H9 (cell line): ENCODE results near the gene ACADS. TPM values are rescaled to one million over a fixed set of nuclear protein-coding genes. Genes with fewer than 3 reads are reported as not detected.

Experiments
- DNase-seq: peaks from one replicate; pipeline ENCODE4 v3.0.0-alpha.2; 2017
- H2AFZ ChIP-seq: one replicate; pipeline ENCODE4 v1.6.1; 2013; ENCODE audit warnings: mild to moderate bottlenecking, low read length, control low read depth, moderate library complexity
- H2AK5ac ChIP-seq: 2 replicates; pipeline ENCODE4 v1.6.1; 2013; ENCODE audit warnings: low read length, control low read depth, mixed read lengths; ENCODE audit not compliant: insufficient read length
- H2BK120ac ChIP-seq: one replicate; pipeline ENCODE4 v1.6.1; 2013; ENCODE audit warnings: low read depth, mild to moderate bottlenecking, low read length, control low read depth, inconsistent platforms; ENCODE audit not compliant: poor library complexity, severe bottlenecking
- H2BK12ac ChIP-seq: 2 replicates; pipeline ENCODE4 v1.6.1; 2013; ENCODE audit warnings: low read length, control low read depth, mixed read lengths, low read depth; ENCODE audit not compliant: insufficient read length
- H2BK15ac ChIP-seq: 2 replicates; pipeline ENCODE4 v1.6.1; 2013; ENCODE audit warnings: low read depth, low read length, control low read depth
- H2BK20ac ChIP-seq: one replicate; pipeline ENCODE4 v1.6.1; 2013; ENCODE audit warnings: low read depth, mild to moderate bottlenecking, low read length, control low read depth, inconsistent platforms; ENCODE audit not compliant: poor library complexity, severe bottlenecking
- H2BK5ac ChIP-seq: 2 replicates; pipeline ENCODE4 v1.6.1; 2013; ENCODE audit warnings: low read length, control low read depth, mixed read lengths; ENCODE audit not compliant: insufficient read length
- H3K14ac ChIP-seq: 2 replicates; pipeline ENCODE4 v1.6.1; 2013; ENCODE audit warnings: low read length, control low read depth; ENCODE audit not compliant: insufficient read depth
- H3K18ac ChIP-seq: 2 replicates; pipeline ENCODE4 v1.6.1; 2013; ENCODE audit warnings: low read depth, mild to moderate bottlenecking, mixed read lengths, low read length, control low read depth; ENCODE audit not compliant: insufficient read length
- H3K23ac ChIP-seq: 2 replicates; pipeline ENCODE4 v1.6.1; 2013; ENCODE audit warnings: low read length, control low read depth, mixed read lengths, low read depth; ENCODE audit not compliant: insufficient read length
- H3K23me2 ChIP-seq: 2 replicates; pipeline ENCODE4 v1.6.1; 2013; ENCODE audit warnings: low read depth, mild to moderate bottlenecking, mixed read lengths, low read length, control low read depth; ENCODE audit not compliant: insufficient read length, poor library complexity, severe bottlenecking
- H3K27ac ChIP-seq: 2 replicates; pipeline ENCODE4 v1.5.1; 2013; ENCODE audit warnings: low read length, control low read depth, mixed read lengths, low read depth; ENCODE audit not compliant: insufficient read length
- H3K27me3 ChIP-seq: 2 replicates; pipeline ENCODE4 v1.6.1; 2013; ENCODE audit warnings: low read length, control low read depth, inconsistent platforms; ENCODE audit not compliant: insufficient read depth
- H3K4ac ChIP-seq: 2 replicates; pipeline ENCODE4 v1.6.1; 2013; ENCODE audit warnings: low read depth, mild to moderate bottlenecking, control low read depth, inconsistent platforms, low read length, moderate library complexity
- H3K4me1 ChIP-seq: 2 replicates; pipeline ENCODE4 v1.6.1; 2013; ENCODE audit warnings: low read length, control low read depth, inconsistent platforms; ENCODE audit not compliant: insufficient read depth
- H3K4me2 ChIP-seq: 2 replicates; pipeline ENCODE4 v1.6.1; 2013; ENCODE audit warnings: low read length, control low read depth, mixed read lengths; ENCODE audit not compliant: insufficient read length, insufficient read depth
- H3K56ac ChIP-seq: 2 replicates; pipeline ENCODE4 v1.6.1; 2013; ENCODE audit warnings: low read depth, mild to moderate bottlenecking, mixed read lengths, low read length, control low read depth; ENCODE audit not compliant: insufficient read length
- H3K79me1 ChIP-seq: 2 replicates; pipeline ENCODE4 v1.6.1; 2013; ENCODE audit warnings: low read depth, mild to moderate bottlenecking, moderate library complexity, low read length, control low read depth, inconsistent platforms; ENCODE audit not compliant: insufficient read depth, poor library complexity, severe bottlenecking
- H3K79me2 ChIP-seq: 2 replicates; pipeline ENCODE4 v1.6.1; 2013; ENCODE audit warnings: low read length, control low read depth, inconsistent platforms; ENCODE audit not compliant: insufficient read depth
- H3K9ac ChIP-seq: 2 replicates; pipeline ENCODE4 v1.6.1; 2013; ENCODE audit warnings: low read length, control low read depth, mixed read lengths; ENCODE audit not compliant: insufficient read length; ENCODE audit errors: extremely low read depth
- H3K9me3 ChIP-seq: one replicate; pipeline ENCODE4 v1.6.1; 2013; ENCODE audit warnings: low read depth, low read length, inconsistent platforms; ENCODE audit not compliant: control insufficient read depth
- H3T11ph ChIP-seq: one replicate; pipeline ENCODE4 v1.6.1; 2013; ENCODE audit warnings: mild to moderate bottlenecking, low read length, control low read depth, inconsistent platforms
- H4K20me1 ChIP-seq: one replicate; pipeline ENCODE4 v1.6.1; 2013; ENCODE audit not compliant: control insufficient read depth, insufficient read length, insufficient read depth
- H4K5ac ChIP-seq: 2 replicates; pipeline ENCODE4 v1.6.1; 2013; ENCODE audit warnings: low read depth, mild to moderate bottlenecking, mixed read lengths, low read length, control low read depth; ENCODE audit not compliant: insufficient read length
- H4K8ac ChIP-seq: replicated peaks from 2 replicates; pipeline ENCODE4 v1.6.1; 2013; ENCODE audit warnings: low read length, control low read depth, mixed read lengths, low read depth; ENCODE audit not compliant: insufficient read length
- H4K91ac ChIP-seq: 2 replicates; pipeline ENCODE4 v1.6.1; 2013; ENCODE audit warnings: low read depth, mild to moderate bottlenecking, moderate library complexity, mixed read lengths, low read length, control low read depth; ENCODE audit not compliant: insufficient read length
- H3K27ac Mint-ChIP-seq, 3 experiments: 2 replicates in 2 of 3; 3 replicates in 1 of 3; pipeline ENCODE4 v1.8.0; 2020 to 2021; ENCODE audit warnings: mixed read lengths in 3 of 3, mild to moderate bottlenecking in 1 of 3, moderate library complexity in 1 of 3
- H3K27me3 Mint-ChIP-seq: 2 replicates; pipeline ENCODE4 v1.8.0; 2021; ENCODE audit warnings: low read depth, mild to moderate bottlenecking, moderate library complexity, mixed read lengths
- H3K36me3 Mint-ChIP-seq, 3 experiments: 2 replicates in 2 of 3; 3 replicates in 1 of 3; pipeline ENCODE4 v1.8.0; 2020 to 2021; ENCODE audit warnings: low read depth in 3 of 3, mixed read lengths in 3 of 3; ENCODE audit not compliant: insufficient read depth in 1 of 3
- H3K4me1 Mint-ChIP-seq, 2 experiments: 2 replicates each; pipeline ENCODE4 v1.8.0; 2020; ENCODE audit warnings: mixed read lengths in 2 of 2
- H3K4me3 Mint-ChIP-seq, 2 experiments: 2 replicates in 1 of 2; 3 replicates in 1 of 2; pipeline ENCODE4 v1.8.0; 2020 to 2021; ENCODE audit warnings: mild to moderate bottlenecking in 2 of 2, mixed read lengths in 2 of 2, moderate library complexity in 1 of 2
- H3K9me3 Mint-ChIP-seq, 2 experiments: 2 replicates in 1 of 2; 3 replicates in 1 of 2; pipeline ENCODE4 v1.8.0; 2020; ENCODE audit warnings: mild to moderate bottlenecking in 2 of 2, mixed read lengths in 2 of 2, moderate library complexity in 1 of 2
- WGBS: extraction: QIAGEN DNeasy Blood & Tissue Kit; methylation state at CpG from one replicate; pipeline ENCODE4 v1.1.7; 2013; ENCODE audit warnings: missing lambda C conversion rate, low lambda C conversion rate, mixed read lengths; ENCODE audit not compliant: insufficient read length; ENCODE audit errors: extremely low coverage; 5-methylcytosine and 5-hydroxymethylcytosine counted together
- total RNA-seq: library from RNA; stranded (reverse); gene quantifications from 2 replicates; pipeline ENCODE4 v1.2.1, GENCODE V29; 2021
- TF ChIP-seq, protein P1 (sequence below): fragments of 200-600 bp; sonication (generic); conservative IDR thresholded peaks from 3 replicates; pipeline ENCODE4 v1.8.0; 2021; ENCODE audit warnings: antibody characterized with exemption, mild to moderate bottlenecking

Gene ACADS
- total RNA-seq, 1 experiment from 2014 or later: 8.3 TPM

DNA sequence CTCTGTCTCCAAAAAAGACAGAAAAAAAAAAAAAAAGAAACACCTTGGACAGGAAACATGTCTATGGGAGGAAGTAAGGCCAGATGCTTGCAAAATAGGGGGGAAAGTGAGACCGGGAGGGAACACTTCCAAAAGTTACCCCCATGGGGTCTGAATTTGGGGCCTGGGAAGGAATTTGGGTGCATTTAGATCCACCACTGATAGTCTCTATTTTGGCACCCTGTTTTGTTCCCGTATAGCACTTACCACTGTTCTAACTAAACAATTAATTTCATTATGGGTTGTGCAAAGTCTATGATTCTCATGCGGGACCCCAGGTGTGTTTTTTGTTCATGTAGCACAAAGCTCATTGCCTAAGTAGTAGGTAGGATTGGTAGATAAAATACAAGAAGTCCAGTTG, 40.1 kb upstream of the ACADS start:
- Histone ChIP-seq H3K27ac (no peak overlapping the region), H3K79me1 (no peaks in the 10 kb centered on the region), H3K18ac (no peak overlapping the region), H3K56ac (no peak overlapping the region), H3K79me2 (peaks cover 28% of the 10 kb centered on the region), H3K9me3 (no peaks in the 10 kb centered on the region), H2BK5ac (no peak overlapping the region), H4K20me1 (no peaks in the 10 kb centered on the region), H3K14ac (no peak overlapping the region), H4K91ac (no peak overlapping the region), H3K23ac (no peak overlapping the region), H3K4me1 (peaks cover 2% of the 10 kb centered on the region; the same call in 1 of the 2 replicates), H2AFZ (no peak overlapping the region), H2AK5ac (no peak overlapping the region), H3T11ph (no peak overlapping the region), H2BK15ac (no peak overlapping the region), H3K27me3 (no peaks in the 10 kb centered on the region), H3K4ac (no peak overlapping the region), H2BK20ac (no peak overlapping the region), H2BK12ac (no peak overlapping the region), H3K4me2 (no peak overlapping the region), H3K9ac (no peak overlapping the region), H2BK120ac (no peak overlapping the region), H4K5ac (no peak overlapping the region), H4K8ac (no peak overlapping the region), H3K23me2 (peaks cover 14% of the 10 kb centered on the region)
- WGBS: no CpG with 5 or more reads among the region's 3 CpGs
- no peaks in the 10 kb centered on the region for H3K9me3 Mint-ChIP-seq
- no peaks in the 10 kb centered on the region for H3K36me3 Mint-ChIP-seq
- peak overlapping the region; percentile 89 to 94 for H3K4me3 Mint-ChIP-seq
- H3K27ac Mint-ChIP-seq: 0 out of 7 replicates have a peak overlapping the region, but pooled peaks of 1 of the 3 experiments have one; percentile 79
- H3K4me1 Mint-ChIP-seq: peaks cover 25 to 27% of the 10 kb centered on the region in 2 experiments
- no peak for DNase-seq
- TF ChIP-seq, protein P1, sequence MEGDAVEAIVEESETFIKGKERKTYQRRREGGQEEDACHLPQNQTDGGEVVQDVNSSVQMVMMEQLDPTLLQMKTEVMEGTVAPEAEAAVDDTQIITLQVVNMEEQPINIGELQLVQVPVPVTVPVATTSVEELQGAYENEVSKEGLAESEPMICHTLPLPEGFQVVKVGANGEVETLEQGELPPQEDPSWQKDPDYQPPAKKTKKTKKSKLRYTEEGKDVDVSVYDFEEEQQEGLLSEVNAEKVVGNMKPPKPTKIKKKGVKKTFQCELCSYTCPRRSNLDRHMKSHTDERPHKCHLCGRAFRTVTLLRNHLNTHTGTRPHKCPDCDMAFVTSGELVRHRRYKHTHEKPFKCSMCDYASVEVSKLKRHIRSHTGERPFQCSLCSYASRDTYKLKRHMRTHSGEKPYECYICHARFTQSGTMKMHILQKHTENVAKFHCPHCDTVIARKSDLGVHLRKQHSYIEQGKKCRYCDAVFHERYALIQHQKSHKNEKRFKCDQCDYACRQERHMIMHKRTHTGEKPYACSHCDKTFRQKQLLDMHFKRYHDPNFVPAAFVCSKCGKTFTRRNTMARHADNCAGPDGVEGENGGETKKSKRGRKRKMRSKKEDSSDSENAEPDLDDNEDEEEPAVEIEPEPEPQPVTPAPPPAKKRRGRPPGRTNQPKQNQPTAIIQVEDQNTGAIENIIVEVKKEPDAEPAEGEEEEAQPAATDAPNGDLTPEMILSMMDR: no peak
- H3K27me3 Mint-ChIP-seq: no peaks in the 10 kb centered on the region; the same call in 1 of the 2 replicates
